Right lung (tissue), 5 donors: ENCODE measurements around the gene CCL2. TPM values are rescaled to one million over a fixed set of nuclear protein-coding genes. Genes with fewer than 3 reads are reported as not detected.
A peak's percentile ranks its signal among the peaks of the same experiment; 100 is the strongest.

Experiments used
- DNase-seq, 2 donors: peaks; one replicate each; pipeline ENCODE4 v3.0.0-alpha.2; 2013
- polyA plus RNA-seq, 5 donors: library from polyadenylated mRNA; unstranded; fragments of 120-200 nt; gene quantifications; one replicate each; pipeline versions ENCODE4 v1.2.1 to v1.2.3, GENCODE V29; 2013; ENCODE audit warnings: inconsistent platforms in 1 of 5, low replicate concordance in 1 of 5; ENCODE audit not compliant: insufficient read length in 5 of 5, insufficient read depth in 1 of 5

Gene CCL2
- polyA plus RNA-seq, 5 donors, result 49.3 to 70.8 (median 61.3) TPM

DNA sequence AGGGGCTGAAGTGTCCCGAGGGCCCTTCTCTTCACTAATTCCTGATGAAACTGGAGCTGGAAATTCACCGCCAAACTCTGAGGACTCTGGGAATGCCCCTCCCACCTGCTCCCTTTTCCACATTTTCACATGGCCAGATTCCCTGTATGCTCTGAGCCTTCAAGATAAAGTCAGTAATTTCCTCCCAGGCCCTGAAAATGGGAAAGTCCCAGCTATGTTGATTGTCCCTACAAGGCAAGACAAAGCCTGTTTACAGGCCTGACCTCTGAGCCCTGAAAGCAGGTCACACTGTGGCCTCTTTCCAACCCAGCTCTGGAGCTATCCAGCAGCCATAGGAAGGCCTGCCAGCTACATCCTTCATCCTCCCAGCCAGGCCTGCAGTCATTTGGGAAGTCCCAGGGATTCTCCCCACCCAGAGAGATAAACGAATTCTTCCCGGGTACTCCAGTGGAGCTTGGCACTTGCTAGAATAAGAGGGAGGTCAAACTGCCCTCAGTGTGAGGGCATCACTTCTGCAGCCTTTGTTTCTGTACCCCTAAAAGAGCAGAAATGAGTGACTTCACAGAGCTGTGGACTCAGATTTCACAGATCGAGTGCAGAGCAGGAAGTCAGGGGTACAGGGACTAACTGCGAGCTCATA, 19.6 kb upstream of the CCL2 start:
- DNase-seq, result no peak

DNA sequence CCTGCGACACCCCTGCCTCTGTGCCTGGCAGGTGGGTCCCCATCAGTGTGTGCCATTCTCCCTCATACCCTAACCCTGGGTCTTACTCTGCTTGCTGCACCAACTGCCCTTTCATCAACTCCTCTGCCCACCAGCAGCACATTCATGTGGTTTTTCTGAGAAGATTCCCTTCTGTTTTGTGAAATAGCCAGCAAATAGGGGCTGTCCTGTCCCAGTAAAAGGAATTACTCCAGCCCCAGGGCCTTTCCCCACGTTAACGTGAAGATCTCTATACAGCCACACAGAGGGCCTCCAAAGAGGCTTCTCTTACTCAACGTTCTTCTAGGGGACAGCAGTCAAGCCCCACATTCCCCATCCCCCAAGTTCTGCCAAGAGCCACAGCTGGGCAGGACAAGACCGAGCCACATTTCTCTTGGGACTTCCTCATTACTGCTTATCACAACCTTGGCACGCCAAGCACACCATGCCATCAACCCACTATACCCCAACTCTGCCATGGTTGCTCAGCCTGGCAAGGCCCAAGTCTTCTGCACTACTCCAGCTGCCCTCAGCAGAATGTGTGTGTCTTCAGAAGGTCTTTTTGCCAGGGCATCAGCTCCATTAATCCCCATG, 18.7 kb upstream of the CCL2 start:
- no peak for DNase-seq

DNA sequence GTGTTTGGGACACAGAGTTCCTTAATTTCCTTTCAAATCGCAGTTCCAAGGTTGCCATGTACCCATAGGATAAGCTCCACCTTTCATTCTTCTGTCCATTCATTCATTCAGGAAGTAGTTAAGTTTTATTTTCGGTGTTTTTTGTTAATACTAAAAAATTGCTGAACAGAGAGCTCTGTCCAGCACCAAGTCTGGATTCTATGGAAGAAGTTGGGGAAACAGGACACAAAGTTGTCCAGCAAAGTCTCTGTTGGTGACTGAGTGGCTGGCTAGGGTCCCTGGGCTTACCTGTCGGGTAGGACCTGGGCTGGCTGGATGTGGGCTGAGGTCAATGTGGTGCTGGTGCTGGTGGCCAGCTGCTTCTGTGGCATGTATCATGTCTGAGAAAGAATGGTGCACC, 17.6 kb upstream of the CCL2 start:
- DNase-seq, result no peak

DNA sequence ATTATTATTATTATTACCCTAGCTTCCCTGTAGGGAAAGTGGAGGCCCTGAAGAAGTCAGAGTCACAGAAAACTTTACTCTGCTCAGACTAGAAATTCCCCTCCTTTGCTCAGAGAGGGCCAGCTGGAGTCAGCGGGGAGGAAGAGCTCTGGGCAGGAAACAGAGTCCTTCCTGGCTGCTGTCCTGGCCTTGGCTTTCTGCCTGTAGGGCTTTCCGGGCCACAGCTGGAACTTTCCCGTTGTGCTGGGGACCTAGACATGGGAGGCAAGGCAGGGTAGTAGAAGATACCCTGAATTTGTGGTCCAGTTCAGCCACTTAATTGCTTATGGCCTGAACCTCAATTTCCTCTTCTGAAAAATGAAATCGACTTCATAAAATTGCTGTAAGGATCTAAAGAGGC, 14.0 kb upstream of the CCL2 start:
- peak; percentile 69 to 72 for DNase-seq

DNA sequence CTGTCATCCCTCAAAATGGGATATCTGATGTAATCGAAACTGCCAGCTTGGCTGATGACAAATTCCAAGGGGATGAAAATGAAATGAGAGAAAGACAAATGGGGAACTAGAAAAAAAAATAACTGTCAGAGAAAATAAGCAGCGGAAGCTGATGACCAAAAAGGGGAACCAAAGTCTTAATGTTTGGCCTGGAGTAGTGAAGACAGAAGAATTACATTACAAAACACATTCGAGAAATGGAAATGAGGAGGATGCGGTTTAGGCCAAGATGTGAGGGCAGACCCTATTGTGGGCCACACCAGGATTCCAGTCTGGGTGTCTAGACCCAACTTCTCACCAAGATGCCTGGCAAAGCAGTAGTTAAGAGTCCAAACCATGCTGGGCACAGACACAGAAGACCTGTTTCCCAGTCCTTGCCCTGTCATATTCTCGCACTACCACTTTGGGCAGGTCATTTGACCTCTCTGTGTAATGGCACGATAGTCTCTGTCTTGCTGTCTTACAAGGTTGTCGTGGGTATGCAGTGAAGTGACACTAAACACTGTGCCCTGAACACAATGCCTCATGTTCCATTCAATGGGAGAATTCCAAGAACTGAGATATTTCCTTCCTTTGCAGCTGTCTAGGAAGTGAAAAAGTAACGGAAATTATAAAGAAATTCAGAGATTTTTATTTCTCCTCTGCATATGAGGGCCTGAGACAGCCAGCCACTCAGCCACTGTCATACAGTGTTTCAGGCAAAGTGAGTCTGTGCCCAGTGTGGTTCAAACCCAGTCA, 12.3 kb upstream of the CCL2 start:
- DNase-seq, result no peak

DNA sequence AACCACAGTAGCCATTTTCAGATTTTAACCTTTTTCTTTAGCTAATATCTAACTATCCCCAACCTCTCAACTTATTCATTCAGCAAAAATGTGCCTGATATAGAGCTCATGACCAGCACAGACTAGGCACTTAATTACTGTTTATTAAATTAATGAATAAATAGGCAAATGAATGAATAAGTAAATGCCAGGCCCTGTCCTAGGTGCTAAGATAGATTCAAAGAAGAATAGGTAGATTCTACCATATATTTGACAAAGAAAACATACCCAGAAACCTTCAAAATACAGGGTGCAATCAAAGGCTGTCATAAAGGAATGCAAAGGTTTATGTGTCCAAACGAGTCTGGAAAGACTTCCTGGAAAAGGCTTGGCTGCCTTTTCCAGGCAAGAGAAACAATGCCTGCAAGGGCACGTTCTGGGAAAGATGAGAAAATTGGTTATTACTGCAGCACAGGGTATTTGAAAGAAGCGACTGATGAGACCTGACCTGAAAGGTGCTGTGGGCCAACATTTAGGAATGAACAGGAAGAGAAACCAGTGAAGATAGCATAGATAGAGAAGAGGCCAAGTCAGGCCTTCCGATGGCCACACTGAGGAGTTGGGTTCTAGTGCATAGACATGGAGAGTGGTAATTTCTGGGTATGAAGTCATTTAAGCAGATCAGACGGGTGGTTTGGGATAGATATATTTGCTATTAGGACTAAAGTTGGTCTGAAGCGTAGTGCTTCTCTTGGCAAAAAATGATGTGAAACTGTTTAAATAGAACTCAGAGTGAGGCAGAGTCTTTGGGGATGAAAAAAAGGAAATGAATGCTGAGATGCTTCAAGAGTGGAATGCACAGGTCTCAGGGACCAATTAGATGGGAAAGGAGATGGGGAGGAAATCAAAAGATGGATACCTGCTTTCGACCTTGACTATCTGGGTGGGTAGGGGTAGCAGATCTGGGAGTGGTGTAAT, 11.4 kb upstream of the CCL2 start:
- DNase-seq, result no peak

DNA sequence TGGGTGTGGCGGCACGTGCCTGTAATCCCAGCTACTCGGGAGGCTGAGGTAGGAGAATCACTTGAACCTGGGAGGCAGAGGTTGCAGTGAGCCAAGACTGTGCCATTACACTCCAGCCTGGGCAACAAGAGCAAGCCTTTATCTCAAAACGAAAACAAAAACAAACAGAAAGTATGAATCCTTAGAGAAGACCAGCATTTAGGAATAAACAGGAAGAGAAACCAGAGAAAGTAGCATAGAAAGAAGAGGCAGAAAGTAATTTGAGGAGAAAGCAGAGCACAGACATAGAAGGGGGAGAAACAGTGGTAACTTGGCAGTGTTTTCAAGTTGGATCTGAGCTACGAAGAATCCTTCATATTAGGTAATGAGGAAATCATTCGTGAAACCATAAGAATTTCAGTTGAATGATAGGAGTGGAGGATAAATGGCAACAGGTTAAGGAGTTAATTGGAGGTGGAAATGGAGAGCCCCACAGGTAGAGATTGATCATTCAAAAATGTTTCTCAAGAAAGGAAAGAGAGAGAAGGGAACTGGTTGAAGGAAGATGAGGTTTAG, 9.7 kb upstream of the CCL2 start:
- no peak for DNase-seq

DNA sequence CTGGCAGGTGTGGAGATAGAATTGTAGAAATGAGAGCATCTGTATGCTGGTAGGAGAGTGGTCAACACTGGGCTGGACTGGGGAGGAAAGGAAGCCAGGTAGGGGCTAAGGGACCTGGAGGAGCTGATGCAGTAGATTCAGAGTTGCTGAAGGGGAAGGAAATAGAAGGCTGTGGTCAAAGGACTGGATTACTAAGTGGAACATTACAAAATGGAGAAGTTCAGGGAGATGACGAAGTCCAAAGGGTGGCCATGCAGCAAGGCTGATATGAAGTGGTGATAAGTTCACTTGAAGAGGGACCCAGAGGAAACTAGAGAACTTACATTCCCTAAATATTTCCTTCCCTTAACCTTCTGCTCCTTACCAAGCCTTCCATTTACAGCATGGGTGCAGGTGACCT, 8.6 kb upstream of the CCL2 start:
- no peak for DNase-seq

DNA sequence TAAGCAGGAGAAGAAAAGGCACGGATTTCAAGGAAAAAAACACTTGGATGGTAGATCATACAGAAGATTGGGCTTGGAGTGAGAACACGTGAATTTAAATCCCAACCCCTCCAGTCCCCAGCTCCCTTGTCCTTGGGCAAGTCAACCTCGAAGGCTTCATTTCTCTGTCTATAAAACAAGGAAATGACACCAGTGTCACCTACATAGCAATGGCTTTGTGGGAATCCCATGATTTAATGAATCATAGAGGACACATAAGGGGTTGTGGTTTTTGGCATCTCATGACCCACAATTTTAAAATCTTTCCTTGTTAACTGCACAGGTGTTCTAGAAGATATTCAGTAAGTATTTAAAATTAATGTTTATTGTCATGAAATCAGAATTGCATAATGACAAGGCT, 8.2 kb upstream of the CCL2 start:
- DNase-seq, result no peak

DNA sequence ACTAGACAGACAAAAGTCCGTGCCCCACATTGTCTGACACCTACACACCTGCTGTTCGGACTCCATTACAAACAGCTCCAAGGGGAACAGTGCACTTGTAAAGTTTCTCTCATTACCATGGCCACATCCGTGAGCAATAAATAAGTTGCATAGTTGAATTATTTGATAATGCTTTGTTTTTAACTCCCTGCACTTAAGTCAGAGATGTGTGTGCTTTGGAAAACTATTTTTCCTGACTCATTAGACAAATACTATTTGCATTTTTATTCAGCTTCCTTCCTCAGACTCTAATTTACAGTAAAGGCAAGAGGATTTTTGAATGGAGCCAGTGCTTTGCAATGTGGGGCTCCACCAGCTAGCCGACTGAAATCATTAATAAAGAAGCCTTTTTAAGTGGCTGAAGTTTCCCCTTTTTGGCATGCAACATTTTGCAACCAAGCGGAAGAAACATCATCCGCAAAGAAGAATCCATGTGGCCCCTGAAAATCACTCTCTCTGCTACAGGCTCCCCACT, 6.5 kb upstream of the CCL2 start:
- no peak for DNase-seq

DNA sequence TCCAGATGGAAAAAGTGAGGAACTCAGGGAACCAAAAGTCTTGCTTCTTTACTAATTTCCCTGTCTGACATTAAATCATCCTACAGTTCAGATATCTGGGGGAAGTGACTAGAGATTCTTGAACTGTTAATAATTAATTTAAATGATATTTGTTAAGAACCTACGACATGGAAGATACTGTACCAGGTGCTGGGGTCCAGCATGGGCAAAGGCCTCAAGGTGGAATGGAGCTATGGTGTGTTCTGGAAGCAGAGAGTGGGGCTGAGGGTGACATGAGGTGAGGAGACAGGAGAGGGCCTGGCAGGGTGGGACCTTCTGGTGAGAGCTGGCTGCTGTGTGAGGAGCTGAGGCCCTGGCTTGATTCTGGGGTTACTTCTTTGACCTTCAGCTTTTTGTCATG, 6.0 kb upstream of the CCL2 start:
- no peak for DNase-seq

DNA sequence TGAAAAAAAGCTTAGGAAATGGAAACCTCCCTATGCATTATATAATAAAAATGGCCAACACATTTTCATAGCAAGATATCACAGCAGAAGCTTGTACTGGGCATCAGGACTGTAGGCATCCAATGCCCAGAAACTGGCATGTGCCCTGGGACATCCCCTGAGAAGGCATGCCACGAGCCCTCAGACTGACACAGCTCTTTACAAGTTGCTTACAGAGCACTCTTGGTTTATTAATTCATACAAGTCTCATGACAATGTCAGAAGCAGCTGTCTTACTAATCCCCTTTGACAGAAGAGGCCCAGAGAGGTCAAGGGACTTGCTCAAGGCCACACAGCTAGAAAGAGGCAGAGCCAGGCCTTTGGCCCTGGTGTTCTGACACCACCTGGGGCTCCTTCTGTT, 5.6 kb upstream of the CCL2 start:
- no peak for DNase-seq

DNA sequence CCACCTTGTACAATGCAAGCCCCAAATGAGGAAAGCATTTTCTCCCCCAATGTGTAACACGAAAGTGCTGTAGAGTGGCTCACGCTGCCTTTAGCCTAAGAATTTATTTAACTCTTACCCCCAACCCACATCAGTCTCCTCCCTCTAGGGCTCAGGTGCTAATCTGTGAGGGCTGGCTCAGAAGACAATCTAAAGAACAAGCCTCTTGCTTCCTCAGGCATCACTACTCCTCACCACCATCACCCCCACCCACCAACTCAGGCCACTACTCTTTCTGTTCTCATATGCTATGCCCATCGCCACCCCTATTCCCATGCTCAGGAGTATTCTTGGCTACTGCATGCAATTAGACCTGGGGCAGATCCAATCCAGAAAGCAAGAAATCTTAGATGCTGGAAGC, 3.9 kb upstream of the CCL2 start:
- DNase-seq, result no peak

DNA sequence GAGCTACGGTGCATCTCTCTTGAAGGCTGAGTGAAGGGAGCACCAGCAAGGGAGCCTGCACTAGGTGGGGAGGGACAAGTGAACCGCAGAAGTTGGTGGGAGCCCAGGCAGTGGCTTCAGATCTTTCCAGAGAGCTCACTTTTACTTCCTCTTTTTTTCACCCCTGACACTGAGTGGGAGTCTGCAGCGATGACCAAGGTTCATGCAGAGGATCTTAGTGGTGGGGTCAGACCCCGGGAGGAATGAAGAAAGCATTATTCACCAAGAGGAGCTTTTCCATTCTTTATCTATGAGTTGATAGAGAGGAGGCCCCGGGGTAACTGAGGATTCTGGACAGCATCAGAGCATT, 3.0 kb upstream of the CCL2 start:
- no peak for DNase-seq

DNA sequence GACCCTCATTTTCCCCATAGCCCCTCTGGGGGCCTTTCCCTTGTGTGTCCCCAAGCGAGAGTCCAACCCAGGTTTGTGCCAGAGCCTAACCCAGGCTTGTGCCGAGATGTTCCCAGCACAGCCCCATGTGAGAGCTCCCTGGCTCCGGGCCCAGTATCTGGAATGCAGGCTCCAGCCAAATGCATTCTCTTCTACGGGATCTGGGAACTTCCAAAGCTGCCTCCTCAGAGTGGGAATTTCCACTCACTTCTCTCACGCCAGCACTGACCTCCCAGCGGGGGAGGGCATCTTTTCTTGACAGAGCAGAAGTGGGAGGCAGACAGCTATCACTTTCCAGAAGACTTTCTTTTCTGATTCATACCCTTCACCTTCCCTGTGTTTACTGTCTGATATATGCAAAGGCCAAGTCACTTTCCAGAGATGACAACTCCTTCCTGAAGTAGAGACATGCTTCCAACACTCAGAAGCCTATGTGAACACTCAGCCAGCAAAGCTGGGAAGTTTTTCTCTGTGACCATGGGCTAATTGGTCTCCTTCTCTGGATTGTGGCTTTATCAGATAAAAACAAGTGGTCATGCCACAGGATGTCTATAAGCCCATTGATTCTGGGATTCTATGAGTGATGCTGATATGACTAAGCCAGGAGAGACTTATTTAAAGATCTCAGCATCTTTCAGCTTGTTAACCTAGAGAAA, 2.5 kb upstream of the CCL2 start:
- DNase-seq, result peak; percentile 90 to 92

DNA sequence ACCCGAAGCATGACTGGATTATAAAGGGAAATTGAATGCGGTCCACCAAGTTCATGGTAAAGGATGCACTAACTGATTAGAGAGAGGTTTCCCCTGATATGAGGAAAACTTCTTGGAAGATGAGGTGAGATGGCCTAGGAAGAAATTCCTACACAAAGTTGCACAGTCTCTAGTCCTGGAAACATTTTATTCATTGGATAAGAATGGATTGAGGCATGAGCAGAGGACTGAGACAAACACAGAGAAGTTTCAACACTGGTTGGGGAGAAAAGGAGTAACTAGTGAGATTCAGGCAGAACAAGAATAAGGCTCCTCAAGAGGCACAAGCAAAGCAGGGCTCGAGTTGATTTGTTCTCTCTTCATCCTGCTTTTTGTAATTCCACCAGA, 2.0 kb upstream of the CCL2 start:
- DNase-seq, result no peak

DNA sequence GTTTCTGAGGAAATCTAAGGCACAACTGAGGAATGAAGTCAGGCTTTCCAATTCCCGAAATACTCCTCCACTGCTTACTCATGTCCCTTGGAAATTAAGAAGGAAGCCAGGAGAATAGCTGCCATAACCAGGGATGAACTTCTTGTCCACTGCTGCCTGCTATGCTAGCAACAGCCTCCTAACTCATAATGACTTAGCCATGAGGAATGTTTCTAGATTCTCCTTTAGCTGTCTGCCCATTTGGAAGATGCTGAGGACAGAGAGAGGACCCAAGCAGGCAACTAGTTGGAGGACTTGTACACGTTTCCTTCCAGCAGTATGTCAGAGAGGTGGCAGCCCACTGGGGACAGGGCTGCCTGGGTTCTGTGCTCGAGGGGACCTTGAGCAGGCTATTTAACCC, 939 bp upstream of the CCL2 start:
- no peak for DNase-seq

DNA sequence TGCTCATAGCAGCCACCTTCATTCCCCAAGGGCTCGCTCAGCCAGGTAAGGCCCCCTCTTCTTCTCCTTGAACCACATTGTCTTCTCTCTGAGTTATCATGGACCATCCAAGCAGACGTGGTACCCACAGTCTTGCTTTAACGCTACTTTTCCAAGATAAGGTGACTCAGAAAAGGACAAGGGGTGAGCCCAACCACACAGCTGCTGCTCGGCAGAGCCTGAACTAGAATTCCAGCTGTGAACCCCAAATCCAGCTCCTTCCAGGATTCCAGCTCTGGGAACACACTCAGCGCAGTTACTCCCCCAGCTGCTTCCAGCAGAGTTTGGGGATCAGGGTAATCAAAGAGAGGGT, 272 bp downstream of the CCL2 start:
- DNase-seq, result no peak

DNA sequence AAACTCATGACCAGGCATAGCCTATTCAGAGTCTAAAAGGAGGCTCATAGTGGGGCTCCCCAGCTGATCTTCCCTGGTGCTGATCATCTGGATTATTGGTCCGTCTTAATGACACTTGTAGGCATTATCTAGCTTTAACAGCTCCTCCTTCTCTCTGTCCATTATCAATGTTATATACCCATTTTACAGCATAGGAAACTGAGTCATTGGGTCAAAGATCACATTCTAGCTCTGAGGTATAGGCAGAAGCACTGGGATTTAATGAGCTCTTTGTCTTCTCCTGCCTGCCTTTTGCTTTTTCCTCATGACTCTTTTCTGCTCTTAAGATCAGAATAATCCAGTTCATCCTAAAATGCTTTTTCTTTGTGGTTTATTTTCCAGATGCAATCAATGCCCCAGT, 756 bp downstream of the CCL2 start:
- no peak for DNase-seq

DNA sequence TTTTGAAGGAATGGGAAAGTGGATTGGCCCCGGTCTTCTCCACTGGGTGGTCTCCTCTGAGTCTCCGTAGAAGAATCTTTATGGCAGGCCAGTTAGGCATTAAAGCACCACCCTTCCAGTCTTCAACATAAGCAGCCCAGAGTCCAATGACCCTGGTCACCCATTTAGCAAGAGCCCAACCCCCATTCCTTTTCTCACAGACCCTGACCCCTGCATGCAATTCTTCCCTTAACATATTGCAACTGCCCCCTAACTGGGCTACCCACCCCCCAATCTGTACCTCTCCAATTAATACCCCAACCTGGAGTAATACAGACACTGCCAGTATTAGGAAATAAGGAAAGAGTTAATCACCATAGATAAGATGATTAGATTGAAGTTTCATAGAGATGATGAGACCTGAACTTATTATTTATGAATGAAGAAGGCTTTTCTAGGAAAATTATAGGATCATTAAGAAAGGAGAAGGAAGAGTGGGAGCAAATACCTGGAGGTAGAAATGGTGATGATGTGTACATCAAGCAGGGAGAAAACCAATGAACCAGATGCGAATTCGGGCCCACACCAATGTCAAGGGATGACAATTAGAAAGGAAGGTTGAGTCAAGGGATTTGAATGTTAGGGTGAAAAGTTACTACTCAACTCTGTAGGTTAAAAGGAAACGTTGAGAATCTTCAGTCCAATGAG, 2.4 kb downstream of the CCL2 start:
- no peak for DNase-seq

DNA sequence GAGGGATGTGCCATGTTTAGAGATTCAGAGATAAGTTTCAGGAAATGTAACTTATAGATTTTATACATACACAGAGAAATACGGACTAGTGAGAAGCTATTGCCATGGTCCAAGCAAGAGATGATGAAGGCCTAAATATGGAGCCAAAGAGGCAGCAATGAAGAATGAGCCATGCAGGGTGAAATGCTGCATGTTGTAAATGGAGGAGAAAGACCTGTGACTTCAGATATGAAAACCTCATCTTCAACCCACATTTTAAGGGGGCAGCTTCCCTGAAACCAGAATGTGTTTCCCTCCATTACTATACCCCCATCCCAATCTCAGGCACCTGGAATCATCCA, 2.9 kb downstream of the CCL2 start:
- no peak for DNase-seq
